Measurements from ENCODE around the gene SLC9A9.
"Not testable (repeated sequence)": the region's sequence is repeated elsewhere in the genome, so short reads cannot be mapped to it uniquely, and the experiment has no call there.

Gene SLC9A9

GRCh38 chr3:143298380-143298779 lies 549.9 kb downstream of the SLC9A9 start:
- H3K27ac ChIP-seq (ENCODE audit: low read depth, low read length) = no peak overlapping the region

DNA sequence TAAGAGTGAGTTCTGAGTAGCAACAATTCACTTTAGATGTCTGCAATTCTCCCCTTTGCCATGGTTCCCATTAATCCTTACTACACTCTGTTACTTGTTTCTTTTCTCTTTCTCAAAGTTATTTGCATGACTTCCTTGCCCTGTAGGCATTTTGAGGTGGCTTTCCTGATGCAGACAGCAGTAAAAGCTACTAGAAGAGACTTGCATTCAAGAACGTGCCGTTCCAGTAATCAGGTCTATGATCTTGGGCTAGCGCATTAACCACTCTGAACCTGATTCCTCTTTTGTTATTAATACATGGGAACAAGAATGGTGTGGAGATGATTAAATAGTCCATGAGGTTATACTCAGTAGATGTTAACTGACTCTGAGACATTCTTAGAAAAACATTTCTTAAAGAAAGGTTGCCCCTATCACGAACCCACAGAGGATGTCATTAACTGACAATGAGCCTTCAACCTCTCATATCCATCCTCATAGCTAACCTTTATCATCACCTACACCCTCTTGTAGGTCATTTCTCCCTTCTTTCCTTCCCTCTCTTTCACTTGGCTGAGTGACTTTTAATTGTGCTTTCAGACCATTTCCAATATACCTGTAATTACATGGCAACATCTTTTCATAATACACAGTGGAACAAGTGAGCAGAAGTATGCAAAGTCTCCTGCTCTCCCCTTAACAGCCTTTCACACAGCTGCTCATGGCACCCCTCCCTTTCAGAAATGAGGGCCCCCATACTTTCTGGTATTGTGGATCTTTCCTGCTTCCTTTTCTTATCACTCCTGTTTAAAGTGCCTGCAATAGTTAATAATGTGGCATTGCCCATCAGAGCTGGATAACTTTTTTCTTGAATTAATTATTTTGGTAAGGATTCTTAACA lies 552.8 kb downstream of the SLC9A9 start:
- no peak overlapping the region for H3K4me3 ChIP-seq (ENCODE audit: low read depth, low read length)
- no peak overlapping the region for H3K9ac ChIP-seq (ENCODE audit: low read depth, low read length)
- no peak overlapping the region for H3K27ac ChIP-seq (ENCODE audit: low read depth, low read length)
- H3K36me3 ChIP-seq (ENCODE audit: control insufficient read depth, insufficient read depth, low read length) = no peaks in the 10 kb centered on the region
- H3K4me1 ChIP-seq (ENCODE audit: control insufficient read depth, insufficient read depth, low read length) = peaks cover under 1% of the 10 kb centered on the region; the same call in 1 of the 2 replicates
- H3K9me3 ChIP-seq (ENCODE audit: control insufficient read depth, insufficient read depth, low read length) = no peaks in the 10 kb centered on the region
- H3K27me3 ChIP-seq (ENCODE audit: control insufficient read depth, insufficient read depth, low read length) = no peaks in the 10 kb centered on the region

More at GRCh38 chr3:143298380-143298779, 549.9 kb downstream of the SLC9A9 start:
- no peaks in the 10 kb centered on the region for H3K9me3 ChIP-seq (ENCODE audit: control insufficient read depth, insufficient read depth, low read length)
- no peak overlapping the region for H3K9ac ChIP-seq (ENCODE audit: low read depth, low read length)
- no peaks in the 10 kb centered on the region for H3K27me3 ChIP-seq (ENCODE audit: control insufficient read depth, insufficient read depth, low read length)
- no peak overlapping the region for H3K4me3 ChIP-seq (ENCODE audit: low read depth, low read length)
- H3K4me1 ChIP-seq (ENCODE audit: control insufficient read depth, insufficient read depth, low read length) = peaks cover 4% of the 10 kb centered on the region
- no peaks in the 10 kb centered on the region for H3K36me3 ChIP-seq (ENCODE audit: control insufficient read depth, insufficient read depth, low read length)

DNA sequence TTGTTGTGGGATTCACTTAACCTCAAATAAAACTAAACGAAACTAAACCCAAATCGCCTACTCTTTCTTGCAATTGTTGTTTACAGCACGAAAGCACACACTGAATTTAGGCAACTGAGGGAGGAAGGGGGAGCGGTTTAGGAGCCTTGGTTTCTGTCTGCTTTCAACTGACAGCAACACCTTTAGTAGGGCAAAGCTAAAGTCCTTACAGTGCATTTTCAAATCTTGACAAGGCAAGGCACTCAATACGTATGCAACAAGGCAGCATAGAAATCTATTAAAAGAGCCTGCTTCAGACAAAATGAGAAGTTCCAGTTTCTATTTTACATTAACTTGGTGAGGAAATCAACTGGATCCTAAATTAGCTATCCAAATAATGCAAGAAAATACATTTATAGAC lies 554.1 kb downstream of the SLC9A9 start:
- no peaks in the 10 kb centered on the region for H3K9me3 ChIP-seq (ENCODE audit: control insufficient read depth, insufficient read depth, low read length)
- H3K4me1 ChIP-seq (ENCODE audit: control insufficient read depth, insufficient read depth, low read length) = no peaks in the 10 kb centered on the region
- no peaks in the 10 kb centered on the region for H3K36me3 ChIP-seq (ENCODE audit: control insufficient read depth, insufficient read depth, low read length)
- H3K9ac ChIP-seq (ENCODE audit: low read depth, low read length) = no peak overlapping the region
- no peak overlapping the region for H3K27ac ChIP-seq (ENCODE audit: low read depth, low read length)
- H3K4me3 ChIP-seq (ENCODE audit: low read depth, low read length) = no peak overlapping the region
- no peaks in the 10 kb centered on the region for H3K27me3 ChIP-seq (ENCODE audit: control insufficient read depth, insufficient read depth, low read length)

- Histone ChIP-seq H3K9ac (ENCODE audit: low read depth, low read length) (no peak overlapping the region), H3K36me3 (ENCODE audit: control insufficient read depth, insufficient read depth, low read length) (no peaks in the 10 kb centered on the region), H3K9me3 (ENCODE audit: control insufficient read depth, insufficient read depth, low read length) (no peaks in the 10 kb centered on the region), H3K4me1 (ENCODE audit: control insufficient read depth, insufficient read depth, low read length) (no peaks in the 10 kb centered on the region), H3K4me3 (ENCODE audit: low read depth, low read length) (no peak overlapping the region), H3K27ac (ENCODE audit: low read depth, low read length) (no peak overlapping the region), H3K27me3 (ENCODE audit: control insufficient read depth, insufficient read depth, low read length) (no peaks in the 10 kb centered on the region)
Observed at GRCh38 chr3:143291836-143292447, 556.3 kb downstream of the SLC9A9 start.

- Histone ChIP-seq H3K4me3 (ENCODE audit: low read depth, low read length) (no peak overlapping the region), H3K9ac (ENCODE audit: low read depth, low read length) (no peak overlapping the region), H3K4me1 (ENCODE audit: control insufficient read depth, insufficient read depth, low read length) (no peaks in the 10 kb centered on the region), H3K9me3 (ENCODE audit: control insufficient read depth, insufficient read depth, low read length) (no peaks in the 10 kb centered on the region), H3K27ac (ENCODE audit: low read depth, low read length) (no peak overlapping the region), H3K36me3 (ENCODE audit: control insufficient read depth, insufficient read depth, low read length) (no peaks in the 10 kb centered on the region), H3K27me3 (ENCODE audit: control insufficient read depth, insufficient read depth, low read length) (no peaks in the 10 kb centered on the region)
Observed at GRCh38 chr3:143288944-143289343, 559.3 kb downstream of the SLC9A9 start.

GRCh38 chr3:143287403-143287802 lies 560.9 kb downstream of the SLC9A9 start:
- Histone ChIP-seq H3K9ac (ENCODE audit: low read depth, low read length) (no peak overlapping the region), H3K9me3 (ENCODE audit: control insufficient read depth, insufficient read depth, low read length) (no peaks in the 10 kb centered on the region), H3K4me3 (ENCODE audit: low read depth, low read length) (no peak overlapping the region), H3K36me3 (ENCODE audit: control insufficient read depth, insufficient read depth, low read length) (no peaks in the 10 kb centered on the region), H3K4me1 (ENCODE audit: control insufficient read depth, insufficient read depth, low read length) (no peaks in the 10 kb centered on the region), H3K27ac (ENCODE audit: low read depth, low read length) (no peak overlapping the region), H3K27me3 (ENCODE audit: control insufficient read depth, insufficient read depth, low read length) (no peaks in the 10 kb centered on the region)

GRCh38 chr3:143286392-143287010 lies 561.8 kb downstream of the SLC9A9 start:
- Histone ChIP-seq H3K4me3 (ENCODE audit: low read depth, low read length) (no peak overlapping the region), H3K9me3 (ENCODE audit: control insufficient read depth, insufficient read depth, low read length) (no peaks in the 10 kb centered on the region), H3K4me1 (ENCODE audit: control insufficient read depth, insufficient read depth, low read length) (no peaks in the 10 kb centered on the region), H3K27ac (ENCODE audit: low read depth, low read length) (no peak overlapping the region), H3K9ac (ENCODE audit: low read depth, low read length) (no peak overlapping the region), H3K36me3 (ENCODE audit: control insufficient read depth, insufficient read depth, low read length) (no peaks in the 10 kb centered on the region), H3K27me3 (ENCODE audit: control insufficient read depth, insufficient read depth, low read length) (no peaks in the 10 kb centered on the region)

- H3K27me3 ChIP-seq (ENCODE audit: control insufficient read depth, insufficient read depth, low read length) = no peaks in the 10 kb centered on the region
- H3K9ac ChIP-seq (ENCODE audit: low read depth, low read length) = no peak overlapping the region
- no peaks in the 10 kb centered on the region for H3K9me3 ChIP-seq (ENCODE audit: control insufficient read depth, insufficient read depth, low read length)
- no peaks in the 10 kb centered on the region for H3K36me3 ChIP-seq (ENCODE audit: control insufficient read depth, insufficient read depth, low read length)
- no peak overlapping the region for H3K4me3 ChIP-seq (ENCODE audit: low read depth, low read length)
- no peaks in the 10 kb centered on the region for H3K4me1 ChIP-seq (ENCODE audit: control insufficient read depth, insufficient read depth, low read length)
- H3K27ac ChIP-seq (ENCODE audit: low read depth, low read length) = no peak overlapping the region
Observed at GRCh38 chr3:143283432-143284128, 564.7 kb downstream of the SLC9A9 start.

GRCh38 chr3:143280984-143281383 lies 567.3 kb downstream of the SLC9A9 start:
- no peaks in the 10 kb centered on the region for H3K27me3 ChIP-seq (ENCODE audit: control insufficient read depth, insufficient read depth, low read length)
- no peaks in the 10 kb centered on the region for H3K9me3 ChIP-seq (ENCODE audit: control insufficient read depth, insufficient read depth, low read length)
- H3K4me3 ChIP-seq (ENCODE audit: low read depth, low read length) = no peak overlapping the region
- H3K4me1 ChIP-seq (ENCODE audit: control insufficient read depth, insufficient read depth, low read length) = no peaks in the 10 kb centered on the region
- no peak overlapping the region for H3K27ac ChIP-seq (ENCODE audit: low read depth, low read length)
- no peaks in the 10 kb centered on the region for H3K36me3 ChIP-seq (ENCODE audit: control insufficient read depth, insufficient read depth, low read length)
- no peak overlapping the region for H3K9ac ChIP-seq (ENCODE audit: low read depth, low read length)

- not testable (repeated sequence) for H3K27me3 ChIP-seq (ENCODE audit: control insufficient read depth, insufficient read depth, low read length); H3K36me3 ChIP-seq (ENCODE audit: control insufficient read depth, insufficient read depth, low read length); H3K9me3 ChIP-seq (ENCODE audit: control insufficient read depth, insufficient read depth, low read length); H3K4me1 ChIP-seq (ENCODE audit: control insufficient read depth, insufficient read depth, low read length); H3K27ac ChIP-seq (ENCODE audit: low read depth, low read length); H3K4me3 ChIP-seq (ENCODE audit: low read depth, low read length); H3K9ac ChIP-seq (ENCODE audit: low read depth, low read length)
Observed at GRCh38 chr3:143279567-143279966, 568.7 kb downstream of the SLC9A9 start.
